GM21447 (cell line): ENCODE results near the gene ZBTB38.
A peak's percentile ranks its signal among the peaks of the same experiment; 100 is the strongest.

Source experiments
- ATAC-seq: cut with Tn5 transposase; IDR thresholded peaks from one replicate; pipeline ENCODE4 v1.9.1; 2021; ENCODE audit not compliant: unreplicated experiment

The ZBTB38 gene, protein sequence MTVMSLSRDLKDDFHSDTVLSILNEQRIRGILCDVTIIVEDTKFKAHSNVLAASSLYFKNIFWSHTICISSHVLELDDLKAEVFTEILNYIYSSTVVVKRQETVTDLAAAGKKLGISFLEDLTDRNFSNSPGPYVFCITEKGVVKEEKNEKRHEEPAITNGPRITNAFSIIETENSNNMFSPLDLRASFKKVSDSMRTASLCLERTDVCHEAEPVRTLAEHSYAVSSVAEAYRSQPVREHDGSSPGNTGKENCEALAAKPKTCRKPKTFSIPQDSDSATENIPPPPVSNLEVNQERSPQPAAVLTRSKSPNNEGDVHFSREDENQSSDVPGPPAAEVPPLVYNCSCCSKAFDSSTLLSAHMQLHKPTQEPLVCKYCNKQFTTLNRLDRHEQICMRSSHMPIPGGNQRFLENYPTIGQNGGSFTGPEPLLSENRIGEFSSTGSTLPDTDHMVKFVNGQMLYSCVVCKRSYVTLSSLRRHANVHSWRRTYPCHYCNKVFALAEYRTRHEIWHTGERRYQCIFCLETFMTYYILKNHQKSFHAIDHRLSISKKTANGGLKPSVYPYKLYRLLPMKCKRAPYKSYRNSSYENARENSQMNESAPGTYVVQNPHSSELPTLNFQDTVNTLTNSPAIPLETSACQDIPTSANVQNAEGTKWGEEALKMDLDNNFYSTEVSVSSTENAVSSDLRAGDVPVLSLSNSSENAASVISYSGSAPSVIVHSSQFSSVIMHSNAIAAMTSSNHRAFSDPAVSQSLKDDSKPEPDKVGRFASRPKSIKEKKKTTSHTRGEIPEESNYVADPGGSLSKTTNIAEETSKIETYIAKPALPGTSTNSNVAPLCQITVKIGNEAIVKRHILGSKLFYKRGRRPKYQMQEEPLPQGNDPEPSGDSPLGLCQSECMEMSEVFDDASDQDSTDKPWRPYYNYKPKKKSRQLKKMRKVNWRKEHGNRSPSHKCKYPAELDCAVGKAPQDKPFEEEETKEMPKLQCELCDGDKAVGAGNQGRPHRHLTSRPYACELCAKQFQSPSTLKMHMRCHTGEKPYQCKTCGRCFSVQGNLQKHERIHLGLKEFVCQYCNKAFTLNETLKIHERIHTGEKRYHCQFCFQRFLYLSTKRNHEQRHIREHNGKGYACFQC (N-terminal part only)

DNA sequence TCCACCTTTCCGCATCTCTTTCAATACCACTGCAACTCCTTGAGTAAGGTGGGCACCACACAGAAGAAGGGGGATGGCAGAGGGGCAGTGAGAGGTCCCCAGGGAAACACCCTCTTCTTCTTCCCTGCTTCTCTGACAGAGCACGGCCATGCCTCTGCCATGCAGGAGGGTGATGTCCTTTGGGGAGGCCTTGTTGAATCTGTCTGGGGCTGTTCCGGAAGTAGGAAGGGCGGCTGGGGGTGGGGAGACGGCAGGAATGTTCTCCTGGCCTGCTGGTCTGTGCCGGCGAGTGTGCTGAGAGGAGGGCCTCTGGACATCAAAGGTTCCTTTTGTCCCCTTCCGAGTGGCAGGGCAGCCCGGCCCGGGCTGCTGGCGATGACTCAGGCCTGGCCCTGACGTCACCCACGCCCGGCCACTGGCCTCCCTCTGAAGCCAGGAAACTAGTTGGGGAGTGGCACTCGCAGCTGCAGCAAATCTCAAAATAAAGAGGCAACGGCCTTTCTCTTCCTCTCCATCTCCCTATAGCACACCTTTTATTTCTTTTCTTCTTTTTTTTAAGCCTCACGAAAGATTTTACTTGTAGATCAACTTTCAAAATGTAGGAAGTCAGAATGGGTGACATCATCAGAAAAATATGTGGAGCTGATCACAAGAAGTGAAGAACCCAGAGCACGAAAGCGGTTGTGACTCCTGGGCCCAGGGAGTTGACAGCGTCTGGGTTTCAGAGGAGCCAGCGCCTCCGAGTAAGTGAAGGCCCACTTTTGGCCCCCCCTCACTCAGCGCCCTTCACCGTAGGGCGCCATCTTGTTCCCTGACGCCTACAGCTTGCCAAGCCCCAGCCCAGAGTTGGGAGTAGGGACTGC lies at the start of gene ZBTB38:
ZBTB38 (plus strand) TSS at position 443 of the 863 bp plus-strand sequence. CDS start 73,885 bp downstream, outside the sequence.
- no peak for ATAC-seq

DNA sequence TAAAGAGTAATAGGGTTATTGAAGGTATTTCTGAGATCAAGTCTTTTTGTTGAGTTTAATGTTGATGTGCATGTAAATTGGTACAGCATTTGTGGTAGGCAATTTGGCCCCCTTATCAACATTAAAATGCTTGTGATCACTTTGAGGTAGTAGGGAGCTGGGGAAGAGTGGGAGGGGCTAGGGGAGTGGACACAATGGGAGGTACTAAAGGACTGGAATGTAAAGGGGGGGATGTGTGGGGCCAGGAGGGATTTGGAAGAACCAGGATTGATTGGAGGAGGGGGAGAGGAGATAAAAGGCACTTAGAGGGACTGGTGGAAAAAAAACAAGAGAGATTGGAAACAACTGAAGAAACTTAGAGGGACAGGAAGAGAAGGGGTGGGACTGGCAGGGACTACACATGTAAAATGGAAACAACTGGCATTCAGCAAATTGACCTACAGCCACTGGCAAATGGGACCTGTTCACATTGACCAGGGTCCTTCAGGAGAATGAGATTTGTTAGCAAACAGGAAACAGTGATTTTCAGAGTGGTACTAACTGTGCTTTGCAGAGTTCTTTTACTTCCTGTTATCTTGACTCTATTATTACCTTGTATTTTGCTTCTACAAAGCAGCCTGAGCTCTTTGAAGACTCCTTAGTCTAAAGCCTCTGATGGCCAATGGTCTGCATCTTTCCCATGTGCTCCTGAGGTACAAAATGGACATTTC lies 47.8 kb upstream of the ZBTB38 start:
- ATAC-seq, result peak; percentile 77

DNA sequence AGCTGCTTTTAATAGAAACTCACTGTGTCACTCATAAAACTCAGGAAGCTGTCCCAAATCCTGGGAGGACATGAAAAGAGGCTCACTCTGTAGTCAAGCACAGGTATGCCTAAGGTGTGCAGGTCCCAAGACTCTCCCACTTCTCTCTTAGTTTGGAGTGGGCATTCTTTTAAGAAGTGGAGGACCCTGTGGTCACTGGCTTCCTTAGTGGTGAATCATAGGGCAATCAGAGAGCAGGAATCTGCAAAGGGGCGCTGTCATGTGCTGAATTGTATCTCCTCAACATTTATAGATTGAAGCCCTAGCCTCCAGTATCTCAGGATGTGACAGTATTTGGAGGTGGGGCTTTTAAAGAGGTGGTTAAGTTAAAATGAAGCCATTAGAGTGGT lies 47.2 kb upstream of the ZBTB38 start:
- no peak for ATAC-seq

- no peak for ATAC-seq
Measured at GRCh38 chr3:141323936-141324704, 44.2 kb upstream of the ZBTB38 start.

DNA sequence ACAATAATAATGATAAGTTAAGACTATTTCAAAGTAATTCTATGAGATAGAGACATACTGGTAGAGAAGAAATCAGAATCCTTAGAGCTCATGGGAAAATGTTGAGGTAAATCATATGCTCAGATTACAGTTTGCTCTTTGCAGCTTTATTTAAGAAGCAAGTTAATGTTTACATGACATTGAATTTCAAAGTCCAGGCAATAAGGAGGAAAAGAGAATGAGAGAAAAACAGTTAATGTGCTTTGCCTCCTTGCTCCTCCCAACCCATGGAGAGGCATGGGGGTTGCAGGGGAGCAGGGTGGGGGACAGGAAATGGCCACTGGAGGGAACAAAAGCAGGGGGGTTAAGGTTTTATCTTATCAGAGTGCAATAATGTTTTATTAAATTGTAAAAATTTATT lies 42.2 kb upstream of the ZBTB38 start:
- no peak for ATAC-seq

DNA sequence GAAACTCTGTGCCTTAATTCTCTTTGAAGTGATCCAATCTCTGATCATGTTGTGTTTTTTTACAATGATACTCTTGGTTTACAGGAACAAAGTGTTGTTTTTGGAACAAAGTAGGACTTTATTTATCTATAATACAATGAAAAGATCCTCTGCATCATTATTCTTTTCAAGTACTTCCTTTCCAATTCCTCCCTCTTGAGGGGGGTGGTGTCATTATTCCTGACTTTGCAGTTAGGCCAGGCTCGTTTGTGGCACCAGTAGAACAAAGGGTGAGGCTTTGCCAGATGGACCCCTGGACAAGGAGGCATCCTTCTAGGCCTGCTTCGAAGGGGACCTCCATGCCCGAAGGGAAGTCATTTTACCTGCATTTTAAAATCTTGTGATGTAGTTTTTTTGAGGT lies 41.7 kb upstream of the ZBTB38 start:
- ATAC-seq, result no peak

DNA sequence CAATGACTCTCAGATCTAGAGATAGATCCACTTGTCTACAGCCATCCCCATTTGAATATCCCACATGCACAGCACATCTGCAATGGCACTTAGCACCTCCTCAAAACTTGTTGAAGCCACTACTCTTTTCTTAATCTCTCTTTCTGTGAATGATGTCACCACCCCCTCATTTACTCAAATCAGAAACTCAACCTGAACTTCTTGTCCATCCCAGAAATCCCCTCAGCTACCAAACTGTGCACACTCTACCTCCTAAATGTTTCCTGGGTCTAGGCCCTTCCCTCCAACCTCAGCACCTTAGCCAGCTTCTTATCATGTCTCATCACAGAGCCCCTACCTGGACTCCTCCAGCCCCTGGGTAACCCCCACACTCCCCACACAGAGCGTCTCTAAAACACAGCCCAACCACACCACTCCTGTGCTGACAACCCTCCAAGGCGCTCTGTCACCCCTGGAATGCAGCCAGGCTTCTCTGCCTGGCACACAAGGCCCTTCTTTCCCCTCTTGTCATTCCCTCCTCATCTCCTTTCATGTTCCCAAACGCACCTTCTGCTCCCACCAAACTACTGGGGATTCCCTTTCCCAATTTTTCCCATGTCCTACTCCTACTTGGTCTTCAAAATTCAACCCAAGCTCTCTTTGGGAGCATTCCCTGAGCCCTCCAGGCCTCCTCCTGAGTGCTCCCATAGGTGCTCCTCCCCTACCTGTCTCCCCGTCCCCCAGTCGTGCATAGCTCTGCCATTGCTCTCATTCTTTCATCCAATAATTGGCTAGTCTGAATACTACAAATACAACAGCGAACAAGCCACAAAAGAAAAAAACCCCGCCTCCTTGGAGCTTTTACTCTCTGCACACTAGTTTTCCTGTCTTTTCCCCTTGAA lies 39.8 kb upstream of the ZBTB38 start:
- peak; percentile 46 for ATAC-seq

- ATAC-seq, result no peak
Measured at GRCh38 chr3:141330235-141330634, 38.1 kb upstream of the ZBTB38 start.

- ATAC-seq, result no peak
Measured at GRCh38 chr3:141330718-141331376, 37.5 kb upstream of the ZBTB38 start.

GRCh38 chr3:141331377-141332318 lies 36.7 kb upstream of the ZBTB38 start:
- peak; percentile 50 for ATAC-seq

DNA sequence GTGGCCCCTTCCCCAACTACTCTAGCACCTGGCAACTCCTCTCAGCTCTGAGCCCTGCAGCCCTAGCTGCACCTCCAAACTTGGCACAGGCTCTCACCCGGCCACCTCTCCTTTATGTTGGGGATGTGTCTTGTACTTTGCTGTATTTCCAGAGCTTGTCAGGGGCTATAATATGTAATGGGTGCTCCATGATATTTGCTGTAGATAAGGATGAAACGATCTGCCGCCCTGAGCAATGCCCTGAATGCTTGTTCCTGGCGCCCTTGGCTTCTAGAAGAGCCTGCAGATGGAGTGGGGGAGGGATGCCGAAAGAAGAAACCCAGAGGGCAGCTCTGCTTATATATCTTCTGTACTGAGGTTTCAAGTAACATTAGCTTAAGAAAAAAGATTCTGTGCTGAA lies 35.9 kb upstream of the ZBTB38 start:
- no peak for ATAC-seq

DNA sequence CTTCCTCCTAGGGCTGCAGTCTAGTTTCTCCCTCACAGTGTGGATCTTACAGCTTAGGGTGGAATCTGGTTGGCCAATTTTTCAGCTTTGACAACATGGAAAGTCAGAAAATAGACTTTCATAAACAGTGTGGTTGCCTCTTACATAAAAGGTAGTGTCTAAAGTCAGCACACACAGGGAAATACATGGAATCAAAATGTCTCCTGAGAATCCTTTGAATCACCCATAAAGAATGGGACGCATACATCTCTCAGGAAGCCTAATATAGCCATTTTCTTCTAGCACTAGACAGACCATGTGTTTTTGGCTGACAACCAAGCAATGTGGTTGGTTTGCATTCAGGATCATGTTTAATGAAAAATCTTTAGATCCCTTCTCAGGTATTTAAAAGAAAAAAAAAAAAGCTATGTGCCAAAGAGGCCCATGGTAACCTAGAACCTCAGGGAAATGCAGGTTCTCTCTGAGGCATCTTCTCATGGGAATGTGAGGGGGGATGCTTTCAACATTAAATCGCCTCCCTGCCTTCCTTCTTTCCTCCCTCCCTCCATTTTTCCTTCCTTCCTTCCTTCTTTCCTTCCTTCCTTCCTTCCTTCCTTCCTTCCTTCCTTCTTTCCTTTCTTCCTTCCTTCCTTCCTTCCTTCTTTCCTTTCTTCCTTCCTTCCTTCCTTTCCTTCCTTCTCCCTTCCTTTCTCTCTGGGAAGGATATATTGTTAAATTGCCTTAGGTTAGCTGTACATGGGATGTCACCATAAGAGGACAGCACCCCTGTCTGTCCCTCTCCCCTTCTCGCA lies 34.3 kb upstream of the ZBTB38 start:
- ATAC-seq, result no peak

- no peak for ATAC-seq
Measured at GRCh38 chr3:141334627-141335250, 33.6 kb upstream of the ZBTB38 start.

- no peak for ATAC-seq
Measured at GRCh38 chr3:141335531-141336061, 32.7 kb upstream of the ZBTB38 start.
